Neural progenitor cell (in vitro differentiated cells): ENCODE measurements around the gene PPIL4.

Source experiments
- EZH2 ChIP-seq: fragments of 200-600 bp; sonication (generic); IDR thresholded peaks from 2 replicates; pipeline ENCODE4 v1.6.1; 2017; ENCODE audit warnings: antibody characterized with exemption, mild to moderate bottlenecking, moderate library complexity
- EZH2phosphoT487 ChIP-seq: fragments of 200-600 bp; sonication (generic); IDR thresholded peaks from 2 replicates; pipeline ENCODE4 v1.6.1; 2017; ENCODE audit warnings: antibody characterized with exemption
- TF ChIP-seq, protein P1 (sequence below): fragments of 200-600 bp; sonication (generic); IDR thresholded peaks from 2 replicates; pipeline ENCODE4 v1.5.1; 2017; ENCODE audit warnings: antibody characterized with exemption, mild to moderate bottlenecking

DNA sequence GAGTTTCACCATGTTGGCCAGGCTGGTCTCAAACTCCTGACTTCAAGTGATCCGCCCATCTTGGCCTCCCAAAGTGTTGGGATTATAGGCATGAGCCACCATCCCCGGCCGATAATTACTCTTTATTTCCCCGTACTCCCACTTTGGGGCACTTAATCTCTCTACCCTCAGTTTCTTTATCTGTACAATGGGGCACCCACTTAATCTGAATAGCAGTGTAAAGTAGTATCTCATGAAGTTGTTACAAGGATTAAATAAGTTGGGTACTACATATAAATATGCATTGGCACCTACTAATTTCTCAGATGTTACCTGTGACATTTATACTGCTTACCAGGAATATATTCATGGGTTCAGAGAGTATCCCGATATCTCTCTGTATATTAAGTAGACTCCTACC, 35.5 kb upstream of the PPIL4 start:
- TF ChIP-seq, protein P1, sequence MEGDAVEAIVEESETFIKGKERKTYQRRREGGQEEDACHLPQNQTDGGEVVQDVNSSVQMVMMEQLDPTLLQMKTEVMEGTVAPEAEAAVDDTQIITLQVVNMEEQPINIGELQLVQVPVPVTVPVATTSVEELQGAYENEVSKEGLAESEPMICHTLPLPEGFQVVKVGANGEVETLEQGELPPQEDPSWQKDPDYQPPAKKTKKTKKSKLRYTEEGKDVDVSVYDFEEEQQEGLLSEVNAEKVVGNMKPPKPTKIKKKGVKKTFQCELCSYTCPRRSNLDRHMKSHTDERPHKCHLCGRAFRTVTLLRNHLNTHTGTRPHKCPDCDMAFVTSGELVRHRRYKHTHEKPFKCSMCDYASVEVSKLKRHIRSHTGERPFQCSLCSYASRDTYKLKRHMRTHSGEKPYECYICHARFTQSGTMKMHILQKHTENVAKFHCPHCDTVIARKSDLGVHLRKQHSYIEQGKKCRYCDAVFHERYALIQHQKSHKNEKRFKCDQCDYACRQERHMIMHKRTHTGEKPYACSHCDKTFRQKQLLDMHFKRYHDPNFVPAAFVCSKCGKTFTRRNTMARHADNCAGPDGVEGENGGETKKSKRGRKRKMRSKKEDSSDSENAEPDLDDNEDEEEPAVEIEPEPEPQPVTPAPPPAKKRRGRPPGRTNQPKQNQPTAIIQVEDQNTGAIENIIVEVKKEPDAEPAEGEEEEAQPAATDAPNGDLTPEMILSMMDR: no peak
- TF ChIP-seq EZH2 (no peak), EZH2phosphoT487 (no peak)
